PC-3 (cell line): ENCODE data around the gene GAS7.

ENCODE experiments used
- EZH2 ChIP-seq: fragments of 300-600 bp; sonication (generic); IDR thresholded peaks from one replicate; pipeline ENCODE4 v1.6.1; 2017; ENCODE audit warnings: antibody characterized with exemption, mild to moderate bottlenecking, low read length; ENCODE audit not compliant: unreplicated experiment
- TF ChIP-seq, protein P1 (sequence below): fragments of 300-600 bp; sonication (generic); conservative IDR thresholded peaks from 2 replicates; pipeline ENCODE4 v1.5.1; 2017; ENCODE audit warnings: antibody characterized with exemption, low read depth, mild to moderate bottlenecking, low read length

DNA sequence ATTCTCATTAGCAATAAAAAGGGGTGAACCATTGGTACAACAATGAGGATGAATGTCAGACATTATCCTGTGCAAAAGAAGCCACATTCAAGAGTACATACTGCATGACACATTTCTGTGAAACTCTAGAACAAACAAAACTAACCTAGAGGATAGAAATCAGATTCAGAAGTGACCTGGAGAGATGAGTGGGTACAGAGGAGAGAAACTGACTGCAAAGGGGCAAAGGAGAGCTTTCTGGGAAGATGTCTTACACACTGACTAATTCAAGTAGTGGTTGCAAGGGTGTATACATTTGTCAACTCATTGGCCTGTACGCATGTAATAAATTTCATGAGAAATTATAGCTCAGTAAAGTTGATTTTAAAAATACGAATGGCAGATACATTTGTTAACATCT lies 115.6 kb downstream of the GAS7 start:
- TF ChIP-seq, protein P1, sequence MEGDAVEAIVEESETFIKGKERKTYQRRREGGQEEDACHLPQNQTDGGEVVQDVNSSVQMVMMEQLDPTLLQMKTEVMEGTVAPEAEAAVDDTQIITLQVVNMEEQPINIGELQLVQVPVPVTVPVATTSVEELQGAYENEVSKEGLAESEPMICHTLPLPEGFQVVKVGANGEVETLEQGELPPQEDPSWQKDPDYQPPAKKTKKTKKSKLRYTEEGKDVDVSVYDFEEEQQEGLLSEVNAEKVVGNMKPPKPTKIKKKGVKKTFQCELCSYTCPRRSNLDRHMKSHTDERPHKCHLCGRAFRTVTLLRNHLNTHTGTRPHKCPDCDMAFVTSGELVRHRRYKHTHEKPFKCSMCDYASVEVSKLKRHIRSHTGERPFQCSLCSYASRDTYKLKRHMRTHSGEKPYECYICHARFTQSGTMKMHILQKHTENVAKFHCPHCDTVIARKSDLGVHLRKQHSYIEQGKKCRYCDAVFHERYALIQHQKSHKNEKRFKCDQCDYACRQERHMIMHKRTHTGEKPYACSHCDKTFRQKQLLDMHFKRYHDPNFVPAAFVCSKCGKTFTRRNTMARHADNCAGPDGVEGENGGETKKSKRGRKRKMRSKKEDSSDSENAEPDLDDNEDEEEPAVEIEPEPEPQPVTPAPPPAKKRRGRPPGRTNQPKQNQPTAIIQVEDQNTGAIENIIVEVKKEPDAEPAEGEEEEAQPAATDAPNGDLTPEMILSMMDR = no peak
- TF ChIP-seq EZH2 = no peak
